HG03342 (cell line): ENCODE measurements around the gene CDC42EP3.

Experiments
- ATAC-seq: cut with Tn5 transposase; IDR thresholded peaks from one replicate; pipeline ENCODE4 v1.9.1; 2021; ENCODE audit warnings: mild to moderate bottlenecking, moderate library complexity; ENCODE audit not compliant: unreplicated experiment

Gene CDC42EP3

GRCh38 chr2:37683921-37684780 is 12.7 kb upstream of the CDC42EP3 start:
- no peak for ATAC-seq

DNA sequence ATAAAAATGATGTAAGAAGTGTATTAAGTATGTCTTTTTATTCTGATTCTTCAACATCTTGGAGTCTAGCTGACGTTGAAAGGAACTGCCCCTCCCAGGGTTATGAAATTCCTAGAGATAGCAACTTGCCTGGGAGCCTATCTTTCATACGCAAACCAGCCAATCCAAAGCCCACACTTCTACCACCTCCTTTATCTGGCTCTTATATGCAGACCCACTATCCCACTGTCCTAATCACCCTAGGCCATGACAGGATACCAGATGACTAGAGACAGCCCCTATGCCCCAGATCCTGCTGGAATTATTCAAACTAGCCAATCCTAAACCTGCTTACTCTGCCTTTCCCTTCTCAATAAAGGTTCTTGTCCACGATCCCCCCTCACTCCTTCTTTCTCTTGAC is 11.8 kb upstream of the CDC42EP3 start:
- no peak for ATAC-seq

DNA sequence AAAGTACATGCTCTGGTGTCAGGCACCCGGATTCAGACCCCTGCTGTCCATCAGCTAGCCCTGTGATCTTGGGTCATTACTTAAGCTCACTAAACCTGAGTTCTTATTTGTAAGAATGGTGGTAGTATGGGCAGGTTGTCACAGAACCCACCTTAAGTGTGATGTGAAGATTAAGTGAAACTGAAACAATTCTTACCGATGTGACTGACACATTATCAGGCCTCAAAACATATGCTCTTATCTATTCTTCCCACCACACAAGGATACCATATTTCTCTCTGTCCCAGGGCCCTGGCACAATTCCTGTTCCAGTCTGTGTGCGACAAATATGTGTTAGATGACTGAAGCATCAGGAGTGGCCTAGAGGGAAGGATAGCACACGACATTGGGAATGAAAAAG is 11.0 kb upstream of the CDC42EP3 start:
- no peak for ATAC-seq

DNA sequence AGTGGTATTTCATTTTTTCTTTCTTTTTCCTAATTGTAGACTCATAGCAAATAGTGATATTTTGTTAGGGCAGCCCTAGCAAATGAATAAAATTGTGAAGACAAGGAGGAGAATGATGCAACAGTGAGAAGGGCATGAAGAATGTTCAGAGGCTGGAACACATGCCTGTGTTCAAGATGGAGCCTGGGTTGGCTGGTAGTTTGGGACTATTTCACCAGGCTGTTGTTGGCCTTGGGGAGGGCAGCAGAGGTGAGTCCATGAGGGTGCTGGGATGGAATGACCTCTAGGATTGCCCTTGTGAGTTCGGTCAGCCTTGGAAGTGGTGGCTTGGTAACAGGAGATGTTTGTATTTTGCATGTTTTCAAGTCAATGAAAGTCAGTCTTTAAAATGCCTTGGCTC is 10.1 kb upstream of the CDC42EP3 start:
- no peak for ATAC-seq

- no peak for ATAC-seq
Measured at GRCh38 chr2:37679072-37679695, 7.7 kb upstream of the CDC42EP3 start.

- ATAC-seq, result no peak
Measured at GRCh38 chr2:37676274-37676673, 4.8 kb upstream of the CDC42EP3 start.

DNA sequence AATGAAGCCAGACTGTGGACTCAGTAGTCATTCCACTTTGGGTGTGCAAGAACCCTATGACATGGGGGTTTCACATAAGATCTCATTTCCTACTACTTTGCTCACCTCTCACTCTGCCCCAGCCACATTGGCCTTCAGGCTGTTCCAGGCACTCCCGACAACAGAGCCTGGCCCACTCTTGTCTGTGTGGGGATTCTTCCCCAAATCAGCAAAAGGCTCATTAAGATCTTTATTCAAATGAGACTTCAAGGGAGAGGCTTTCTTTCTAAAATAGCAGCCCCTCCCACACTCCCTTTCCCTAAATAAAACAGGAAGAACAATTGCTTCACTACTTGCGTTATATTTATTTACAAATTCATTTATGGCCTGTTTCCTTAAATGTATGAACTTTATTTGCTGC is 3.5 kb upstream of the CDC42EP3 start:
- ATAC-seq, result no peak

- no peak for ATAC-seq
Measured at GRCh38 chr2:37672870-37673184, 1.4 kb upstream of the CDC42EP3 start.

- ATAC-seq, result peak; percentile 53
Measured at GRCh38 chr2:37672104-37672869, 845 bp upstream of the CDC42EP3 start.

DNA sequence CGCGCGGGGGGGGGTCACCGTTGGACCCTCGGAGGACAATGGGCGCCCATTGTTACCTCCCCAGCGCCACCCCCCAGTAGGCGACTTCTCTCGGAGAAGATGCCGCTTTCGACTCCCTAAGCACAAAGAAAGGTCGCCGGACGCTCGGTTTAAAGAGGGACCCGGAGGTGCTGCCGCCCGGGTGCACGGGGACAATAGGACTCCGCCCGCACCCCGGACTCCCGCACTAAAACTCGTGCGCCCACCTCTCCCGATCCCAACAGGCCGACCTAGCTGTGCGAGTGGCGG is 318 bp upstream of the CDC42EP3 start:
- ATAC-seq, result peak; percentile 10

GRCh38 chr2:37670378-37671008 is 949 bp downstream of the CDC42EP3 start:
- no peak for ATAC-seq

DNA sequence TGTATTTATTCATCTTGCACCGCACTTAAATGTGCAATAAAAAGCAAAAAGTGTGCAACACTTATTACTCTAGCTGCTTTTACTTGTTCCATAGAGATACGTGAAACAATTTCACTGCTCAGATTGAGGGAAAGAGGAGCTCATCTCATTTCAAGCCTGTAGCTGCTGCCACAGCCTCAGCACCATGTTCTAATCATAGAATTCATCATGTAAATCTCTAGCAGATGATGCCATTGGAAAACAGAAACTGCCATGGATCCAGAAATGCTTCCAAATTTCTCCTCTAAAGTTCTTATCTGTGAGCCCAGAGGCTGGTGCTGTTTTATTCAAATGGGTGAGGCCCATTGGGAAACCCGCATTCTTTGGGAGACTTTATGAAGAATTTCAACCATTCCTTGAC is 2.0 kb downstream of the CDC42EP3 start:
- no peak for ATAC-seq

DNA sequence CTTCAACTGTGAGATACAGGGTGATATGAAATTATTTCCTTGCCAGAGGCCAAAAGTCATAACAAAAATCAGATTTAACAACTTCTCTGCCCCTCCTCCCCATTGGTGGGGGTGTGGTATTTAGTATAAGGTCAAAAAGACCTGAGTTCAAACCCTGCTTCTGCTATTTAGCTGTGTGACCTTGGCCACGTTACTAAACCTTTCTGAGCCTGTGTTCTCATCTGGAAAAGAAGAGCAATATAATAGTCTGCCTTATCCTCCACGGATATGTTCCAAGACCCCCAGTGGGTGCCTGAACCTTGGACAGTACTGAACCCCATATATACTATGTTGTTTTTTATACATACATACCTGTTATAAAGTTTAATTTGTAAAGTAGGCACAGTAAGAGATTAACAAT is 3.7 kb downstream of the CDC42EP3 start:
- no peak for ATAC-seq

- ATAC-seq, result no peak
Measured at GRCh38 chr2:37666772-37667171, 4.7 kb downstream of the CDC42EP3 start.

- no peak for ATAC-seq
Measured at GRCh38 chr2:37665604-37666362, 5.7 kb downstream of the CDC42EP3 start.

- ATAC-seq, result no peak
Measured at GRCh38 chr2:37665043-37665442, 6.4 kb downstream of the CDC42EP3 start.

- ATAC-seq, result no peak
Measured at GRCh38 chr2:37664231-37664643, 7.2 kb downstream of the CDC42EP3 start.

- no peak for ATAC-seq
Measured at GRCh38 chr2:37663390-37663789, 8.1 kb downstream of the CDC42EP3 start.

GRCh38 chr2:37659723-37660122 is 11.7 kb downstream of the CDC42EP3 start:
- ATAC-seq, result no peak

DNA sequence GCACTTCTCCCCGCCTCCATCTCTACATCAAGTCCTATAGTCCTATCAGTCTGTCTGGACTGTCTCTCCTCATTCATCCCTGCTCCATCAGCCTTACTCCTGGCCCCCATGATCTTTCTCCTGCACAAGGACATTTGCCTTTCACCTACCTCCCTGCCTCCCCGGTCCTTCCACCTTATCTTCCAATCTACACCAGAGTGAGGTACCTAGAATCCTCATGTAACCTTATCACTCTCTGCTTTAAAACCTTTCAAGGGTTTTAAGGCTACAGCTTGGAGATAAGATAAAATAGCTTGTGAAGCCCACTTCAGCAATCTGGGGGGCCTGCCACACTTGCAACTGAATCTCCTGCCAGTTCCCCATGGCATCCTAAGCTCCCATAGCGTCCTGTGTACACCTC is 12.8 kb downstream of the CDC42EP3 start:
- ATAC-seq, result no peak

- ATAC-seq, result no peak
Measured at GRCh38 chr2:37657471-37657870, 14.0 kb downstream of the CDC42EP3 start.
